HG02840 (cell line): ENCODE data around the gene TRIM54.
"Not testable (repeated sequence)": the region's sequence is repeated elsewhere in the genome, so short reads cannot be mapped to it uniquely, and the experiment has no call there.

Experiments
- ATAC-seq: cut with Tn5 transposase; IDR thresholded peaks from one replicate; pipeline ENCODE4 v1.9.1; 2021; ENCODE audit warnings: mild to moderate bottlenecking, moderate library complexity, moderate number of reproducible peaks; ENCODE audit not compliant: unreplicated experiment, low FRiP score

Gene TRIM54

GRCh38 chr2:27278010-27278409 is 4.2 kb upstream of the TRIM54 start:
- ATAC-seq = no peak

- no peak for ATAC-seq
Measured at GRCh38 chr2:27280826-27281225, 1.4 kb upstream of the TRIM54 start.

DNA sequence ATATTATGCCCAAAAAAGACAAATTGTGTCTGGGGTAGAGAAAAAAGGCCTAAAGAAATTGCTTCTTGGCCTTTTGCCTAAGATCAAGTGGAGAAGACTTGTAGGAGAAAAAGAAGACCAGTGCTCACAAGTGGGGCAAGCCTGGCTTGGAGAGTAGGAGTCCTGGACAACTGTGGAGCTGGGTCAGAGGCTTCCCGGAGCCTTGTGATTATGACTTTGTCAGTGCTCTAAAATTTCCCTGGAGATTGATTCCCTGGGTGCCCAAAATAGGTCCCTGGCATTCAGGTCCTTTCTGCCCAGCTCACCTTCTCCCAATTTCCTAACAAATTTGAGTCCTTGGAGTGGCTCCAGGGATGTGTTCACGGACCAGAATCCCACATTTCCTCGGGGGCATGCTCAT is 787 bp upstream of the TRIM54 start:
- no peak for ATAC-seq

DNA sequence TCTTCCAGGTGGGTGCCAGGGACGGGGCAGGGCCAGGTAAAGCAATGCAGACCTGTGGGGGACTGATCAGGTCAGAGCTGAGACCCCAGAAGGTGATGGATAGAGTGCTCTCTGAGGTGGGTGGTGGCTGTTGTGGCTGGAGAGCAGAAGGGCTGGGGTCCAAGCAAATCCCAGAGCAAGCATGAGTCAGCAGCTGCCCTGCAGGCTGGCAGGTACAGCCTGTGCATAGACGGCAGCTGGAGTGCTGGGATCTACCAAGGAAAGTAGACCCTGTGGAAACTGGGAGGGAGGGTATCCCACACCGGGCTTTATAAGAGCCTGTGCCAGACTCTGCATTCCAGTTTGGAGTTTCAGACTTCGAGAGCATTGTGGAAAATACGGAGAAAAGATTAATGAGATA is 663 bp downstream of the TRIM54 start:
- ATAC-seq = no peak

- ATAC-seq = no peak
Measured at GRCh38 chr2:27284996-27285395, 2.8 kb downstream of the TRIM54 start.

GRCh38 chr2:27285481-27285880 is 3.3 kb downstream of the TRIM54 start:
- no peak for ATAC-seq

- ATAC-seq = no peak
Measured at GRCh38 chr2:27288610-27289009, 6.4 kb downstream of the TRIM54 start.

DNA sequence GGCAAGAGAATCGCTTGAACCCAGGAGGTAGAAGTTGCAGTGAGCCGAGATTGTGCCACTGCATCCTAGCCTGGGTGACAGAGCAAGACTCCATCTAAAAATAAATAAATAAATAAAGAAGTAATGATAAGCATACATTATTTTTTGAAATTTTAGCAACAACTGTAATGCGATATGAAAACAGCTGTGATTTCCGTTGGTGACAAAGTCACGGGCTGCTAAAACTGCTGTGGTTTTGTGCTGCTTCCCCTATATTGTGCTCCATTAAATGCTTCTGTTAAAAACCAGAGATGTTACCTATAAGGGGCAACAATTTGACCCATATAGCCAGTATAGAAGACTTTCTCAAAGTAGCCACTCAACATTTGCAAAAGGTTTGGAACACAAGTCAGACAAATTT is 8.3 kb downstream of the TRIM54 start:
- ATAC-seq = no peak

DNA sequence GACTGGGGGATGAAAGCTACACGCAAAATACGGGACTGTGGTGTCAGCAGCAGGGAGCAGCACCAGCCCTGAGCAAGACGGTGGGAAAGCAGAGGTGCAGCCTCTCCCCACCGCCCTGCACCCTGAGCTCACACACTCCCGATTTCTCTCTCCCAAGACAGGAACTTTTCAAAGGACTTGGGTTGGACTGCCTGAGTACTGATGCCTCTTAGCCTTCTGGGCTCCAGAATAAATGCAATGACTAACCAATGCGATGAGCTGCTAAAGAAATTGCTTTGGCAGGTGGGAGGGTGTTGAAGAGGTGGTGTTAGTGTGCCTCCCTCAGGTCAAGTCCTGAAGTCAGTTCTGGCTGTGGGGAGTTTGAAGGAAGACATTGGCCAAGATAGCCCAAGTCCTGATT is 9.6 kb downstream of the TRIM54 start:
- ATAC-seq = no peak

DNA sequence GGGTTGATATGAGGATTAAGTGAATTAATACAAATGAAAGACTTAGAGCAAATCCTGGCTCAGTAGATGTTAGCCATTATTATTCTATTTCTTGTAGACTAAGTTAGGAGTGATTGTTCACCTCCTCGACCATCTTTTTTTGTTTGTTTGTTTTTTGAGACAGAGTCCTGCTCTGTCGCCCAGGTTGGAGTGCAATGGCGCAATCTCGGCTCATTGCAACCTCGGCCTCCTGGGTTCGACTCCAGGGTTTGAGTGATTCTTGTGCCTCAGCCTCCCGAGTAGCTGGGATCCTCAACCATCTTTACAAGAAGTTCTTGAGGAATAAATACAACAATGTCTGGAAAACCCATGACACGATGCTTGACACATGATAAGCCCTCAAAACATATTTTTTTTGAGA is 12.7 kb downstream of the TRIM54 start:
- no peak for ATAC-seq

- no peak for ATAC-seq
Measured at GRCh38 chr2:27296481-27296880, 14.3 kb downstream of the TRIM54 start.

DNA sequence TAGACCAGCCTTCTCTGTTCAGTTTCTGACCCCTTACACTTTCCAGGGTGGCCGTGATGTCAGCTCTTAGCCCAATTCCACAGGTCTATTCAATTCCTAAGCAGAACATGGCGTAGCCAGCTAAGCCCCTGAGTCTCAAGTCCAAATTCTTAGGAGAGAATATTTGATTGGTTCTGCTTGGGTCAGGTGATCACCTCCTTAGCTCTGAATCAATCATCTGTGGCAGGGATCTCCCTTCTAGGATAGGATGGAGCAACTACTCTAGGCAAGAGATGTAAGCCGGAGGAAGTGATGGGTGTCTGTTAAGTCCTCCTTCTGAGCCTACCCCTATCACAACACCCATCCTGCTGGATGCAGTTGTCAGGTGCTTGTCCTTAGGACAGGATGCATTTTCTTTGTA is 15.0 kb downstream of the TRIM54 start:
- ATAC-seq = no peak

GRCh38 chr2:27298391-27299080 is 16.3 kb downstream of the TRIM54 start:
- no peak for ATAC-seq

GRCh38 chr2:27300606-27301005 is 18.4 kb downstream of the TRIM54 start:
- not testable (repeated sequence) for ATAC-seq

DNA sequence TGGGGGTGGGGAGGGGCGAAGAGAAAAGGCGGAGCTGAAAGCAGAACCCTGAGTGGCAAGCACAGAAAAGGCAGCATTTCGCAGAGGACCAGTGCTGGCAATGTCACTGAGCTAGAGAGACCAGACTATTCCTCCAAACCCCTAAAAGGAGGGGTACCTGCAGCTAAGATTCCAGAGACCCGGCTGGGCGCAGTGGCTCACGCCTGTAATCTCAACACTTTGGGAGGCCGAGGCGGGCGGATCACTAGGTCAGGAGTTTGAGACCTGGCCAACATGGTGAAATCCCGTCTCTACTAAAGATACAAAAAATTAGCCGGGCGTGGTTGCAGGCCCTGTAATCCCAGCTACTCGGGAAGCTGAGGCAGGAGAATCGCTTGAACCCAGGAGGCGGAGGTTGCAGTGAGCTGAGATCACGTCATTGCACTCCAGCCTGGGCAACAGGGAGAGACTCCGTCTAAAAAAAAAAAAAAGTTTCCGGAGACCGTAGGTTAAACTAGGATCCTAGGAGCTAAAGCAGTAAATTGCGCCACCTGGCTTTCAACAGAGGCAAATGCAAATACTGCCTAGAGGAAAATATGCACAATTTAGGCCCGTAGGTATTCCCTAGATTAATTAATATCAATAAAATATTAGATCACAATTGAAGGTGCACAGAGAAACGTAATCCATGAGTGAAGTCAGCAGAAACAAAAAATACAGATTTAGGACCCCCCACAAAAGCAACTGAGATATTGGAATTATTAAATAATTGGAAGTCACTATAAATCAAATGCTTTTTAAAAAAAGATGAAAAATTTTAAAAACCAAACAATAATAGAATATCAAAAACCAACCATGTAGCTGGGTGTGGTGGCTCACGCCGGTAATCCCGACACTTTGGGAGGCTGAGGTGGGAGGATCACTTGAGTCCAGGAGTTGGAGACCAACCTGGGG is 21.1 kb downstream of the TRIM54 start:
- no peak for ATAC-seq

DNA sequence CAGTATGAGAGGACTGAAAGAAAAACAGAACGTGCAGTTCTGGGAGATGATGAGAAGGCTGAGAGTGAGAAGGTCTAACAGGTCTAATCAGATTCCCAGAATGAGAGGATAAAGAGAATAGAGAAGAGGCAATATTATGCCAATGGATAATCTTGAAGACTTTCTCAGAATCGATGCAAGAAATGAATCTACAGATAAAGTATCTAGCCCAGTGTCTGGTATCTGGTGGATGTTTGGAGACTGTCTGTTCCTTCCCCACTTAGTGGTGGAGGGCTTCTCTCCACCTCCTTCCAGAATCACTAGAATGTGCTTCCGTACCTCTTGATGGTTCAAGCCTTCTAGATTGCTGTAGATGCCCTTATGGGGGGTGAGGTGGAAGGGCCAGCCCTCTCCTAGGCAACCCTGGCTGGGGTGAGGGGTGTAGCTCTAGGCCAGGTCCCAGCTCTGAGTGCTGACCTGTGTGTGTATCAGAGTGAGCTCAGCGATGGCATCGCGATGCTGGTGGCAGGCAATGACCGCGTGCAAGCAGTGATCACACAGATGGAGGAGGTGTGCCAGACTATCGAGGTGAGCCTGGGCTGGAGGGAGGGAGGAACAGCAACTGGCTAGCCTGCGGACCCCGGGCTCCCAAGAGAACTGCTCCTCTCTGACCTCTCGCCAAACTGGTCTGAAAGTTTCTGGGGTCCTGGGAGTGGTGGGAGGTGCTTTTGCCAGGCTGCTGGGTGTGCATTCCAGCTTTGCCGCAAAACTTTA is 22.4 kb downstream of the TRIM54 start:
- no peak for ATAC-seq

GRCh38 chr2:27305516-27305915 is 23.3 kb downstream of the TRIM54 start:
- no peak for ATAC-seq

DNA sequence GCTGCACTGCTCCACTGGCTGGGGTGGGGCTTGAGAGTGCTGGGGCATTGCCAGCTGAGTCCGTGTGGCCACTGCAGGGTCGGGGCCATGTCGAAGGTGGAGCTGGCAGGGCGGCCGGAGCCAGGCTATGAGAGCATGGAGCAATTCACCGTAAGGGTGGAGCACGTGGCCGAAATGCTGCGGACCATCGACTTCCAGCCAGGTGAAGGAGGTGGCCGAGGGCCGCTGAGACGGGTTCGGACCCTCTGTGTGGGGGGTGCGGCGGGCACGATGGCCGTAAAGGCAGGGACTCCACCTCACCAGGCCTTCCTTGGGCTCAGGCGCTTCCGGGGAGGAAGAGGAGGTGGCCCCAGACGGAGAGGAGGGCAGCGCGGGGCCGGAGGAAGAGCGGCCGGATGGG is 23.9 kb downstream of the TRIM54 start:
- no peak for ATAC-seq

GRCh38 chr2:27306573-27307286 is 24.5 kb downstream of the TRIM54 start:
- no peak for ATAC-seq

GRCh38 chr2:27307287-27307544 is 25.0 kb downstream of the TRIM54 start:
- no peak for ATAC-seq
